ENCODE data around the gene KSR1.
"Not testable (repeated sequence)": the region's sequence is repeated elsewhere in the genome, so short reads cannot be mapped to it uniquely, and the experiment has no call there.

Gene KSR1

GRCh38 chr17:27633312-27634025, 177.2 kb downstream of the KSR1 start:
- DNase-seq (ENCODE audit: low read depth), result no peak

GRCh38 chr17:27634026-27634335, 177.7 kb downstream of the KSR1 start:
- DNase-seq (ENCODE audit: low read depth), result no peak

- no peak for DNase-seq (ENCODE audit: low read depth)
These were observed 178.5 kb downstream of the KSR1 start for GRCh38 chr17:27634776-27635175.

GRCh38 chr17:27635275-27635823, 179.1 kb downstream of the KSR1 start:
- DNase-seq (ENCODE audit: low read depth), result no peak

- not testable (repeated sequence) for DNase-seq (ENCODE audit: low read depth)
These were observed 179.8 kb downstream of the KSR1 start for GRCh38 chr17:27636005-27636520.

- not testable (repeated sequence) for DNase-seq (ENCODE audit: low read depth)
These were observed 181.6 kb downstream of the KSR1 start for GRCh38 chr17:27637818-27638217.

GRCh38 chr17:27638415-27638914, 182.2 kb downstream of the KSR1 start:
- not testable (repeated sequence) for DNase-seq (ENCODE audit: low read depth)

GRCh38 chr17:27640790-27641189, 184.5 kb downstream of the KSR1 start:
- DNase-seq (ENCODE audit: low read depth), result no peak

GRCh38 chr17:27644586-27644985, 188.3 kb downstream of the KSR1 start:
- no peak for DNase-seq (ENCODE audit: low read depth)

GRCh38 chr17:27645621-27646020, 189.4 kb downstream of the KSR1 start:
- DNase-seq (ENCODE audit: low read depth), result not testable (repeated sequence)

GRCh38 chr17:27646232-27646631, 190.0 kb downstream of the KSR1 start:
- no peak for DNase-seq (ENCODE audit: low read depth)

GRCh38 chr17:27647765-27648164, 191.5 kb downstream of the KSR1 start:
- no peak for DNase-seq (ENCODE audit: low read depth)

GRCh38 chr17:27649111-27649571, 192.9 kb downstream of the KSR1 start:
- not testable (repeated sequence) for DNase-seq (ENCODE audit: low read depth)

GRCh38 chr17:27649929-27650328, 193.7 kb downstream of the KSR1 start:
- no peak for DNase-seq (ENCODE audit: low read depth)

- DNase-seq (ENCODE audit: low read depth), result no peak
These were observed 194.6 kb downstream of the KSR1 start for GRCh38 chr17:27650836-27651235.

- peak; percentile 45 for DNase-seq (ENCODE audit: low read depth)
These were observed 195.4 kb downstream of the KSR1 start for GRCh38 chr17:27651411-27652345.

- not testable (repeated sequence) for DNase-seq (ENCODE audit: low read depth)
These were observed 197.3 kb downstream of the KSR1 start for GRCh38 chr17:27653449-27653971.

GRCh38 chr17:27654136-27654535, 197.9 kb downstream of the KSR1 start:
- DNase-seq (ENCODE audit: low read depth), result no peak

GRCh38 chr17:27654654-27655524, 198.6 kb downstream of the KSR1 start:
- DNase-seq (ENCODE audit: low read depth), result peak; percentile 38

- DNase-seq (ENCODE audit: low read depth), result not testable (repeated sequence)
These were observed 199.4 kb downstream of the KSR1 start for GRCh38 chr17:27655525-27656111.

- not testable (repeated sequence) for DNase-seq (ENCODE audit: low read depth)
These were observed 200.4 kb downstream of the KSR1 start for GRCh38 chr17:27656620-27657019.
